T-helper 2 cell treated with Interferon-gamma antibody and Interleukin-4, amounts not matched to agents 100 ng/mL and 5 ng/mL, for 36 hours (primary cell): ENCODE results near the gene FFAR1. TPM values are rescaled to one million over a fixed set of nuclear protein-coding genes. Genes with fewer than 3 reads are reported as not detected.
"Not testable (repeated sequence)": the region's sequence is repeated elsewhere in the genome, so short reads cannot be mapped to it uniquely, and the experiment has no call there.

Experiments
- intact Hi-C: fragments of 100-400 bp; cut with micrococcal nuclease; formaldehyde crosslinking; loops from one replicate; pipeline ENCODE4 v1.15.1; 2023
- total RNA-seq: library from RNA; stranded (reverse); gene quantifications from 2 replicates; pipeline ENCODE4 v1.2.3, GENCODE V29; 2022

FFAR1 gene
- total RNA-seq, 1 donor from 2014 or later: not detected

DNA sequence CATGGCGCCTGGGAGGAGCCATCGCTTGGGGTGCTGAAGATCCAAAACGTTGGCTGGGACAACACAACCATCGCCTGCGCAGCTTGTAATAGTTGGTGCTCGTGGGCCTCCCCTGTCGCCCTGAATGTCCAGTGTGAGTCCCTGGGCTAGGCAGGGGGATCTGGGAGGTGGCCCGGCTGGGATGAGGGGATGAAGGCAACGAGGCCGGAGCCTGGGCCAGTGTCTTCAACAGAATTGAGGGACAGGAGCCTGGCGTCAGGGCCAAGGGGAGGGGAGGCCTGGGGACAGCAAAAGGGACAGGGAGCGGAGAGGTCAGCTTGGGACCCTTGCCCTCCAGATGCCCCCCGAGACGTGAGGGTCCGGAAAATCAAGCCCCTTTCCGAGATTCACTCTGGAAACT is 6.7 kb upstream of the FFAR1 start:
- intact Hi-C loops: no loop called here

DNA sequence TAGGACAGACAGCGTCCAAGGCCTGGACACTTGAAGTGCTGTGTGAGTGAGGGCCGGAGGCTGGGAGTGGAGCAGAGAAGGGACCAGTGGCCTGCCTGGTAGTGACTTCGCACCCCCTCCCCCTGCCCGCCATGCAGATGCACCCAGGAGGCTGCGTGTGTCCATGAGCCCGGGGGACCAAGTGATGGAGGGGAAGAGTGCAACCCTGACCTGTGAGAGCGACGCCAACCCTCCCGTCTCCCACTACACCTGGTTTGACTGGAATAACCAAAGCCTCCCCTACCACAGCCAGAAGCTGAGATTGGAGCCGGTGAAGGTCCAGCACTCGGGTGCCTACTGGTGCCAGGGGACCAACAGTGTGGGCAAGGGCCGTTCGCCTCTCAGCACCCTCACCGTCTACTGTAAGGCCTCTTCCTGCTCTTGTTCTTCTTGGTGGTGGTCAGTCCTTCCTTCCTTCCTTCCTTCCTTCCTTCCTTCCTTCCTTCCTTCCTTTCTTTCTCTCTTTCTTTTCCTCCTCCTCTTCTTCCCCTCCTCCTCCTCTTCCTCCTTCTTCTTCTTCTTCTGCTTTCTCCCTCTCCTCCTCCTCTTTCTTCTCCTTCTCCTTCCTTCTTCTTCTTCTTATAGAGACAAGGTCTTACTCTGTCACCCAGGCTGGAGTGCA is 6.0 kb upstream of the FFAR1 start:
- intact Hi-C loops: no loop called here

DNA sequence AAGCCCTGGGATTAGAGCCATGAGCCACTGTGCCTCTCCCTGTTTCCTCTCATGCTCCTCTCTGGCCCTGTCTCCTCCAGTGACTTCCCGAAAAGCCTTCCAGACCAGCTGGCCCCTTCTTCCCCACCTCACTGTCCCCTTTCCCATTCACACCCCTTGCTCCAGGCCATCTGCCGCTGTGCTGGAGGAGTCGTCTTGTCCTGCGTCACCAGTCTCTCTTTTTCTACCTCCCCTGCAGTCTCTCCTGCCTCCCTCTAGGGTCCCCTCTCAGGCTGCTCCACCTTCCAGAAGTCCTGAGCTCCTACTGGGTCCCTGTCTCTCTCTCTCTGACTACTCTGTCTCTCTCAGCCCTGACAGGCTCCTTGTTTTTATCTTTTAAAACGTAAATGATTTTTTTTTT is 5.3 kb upstream of the FFAR1 start:
- intact Hi-C loops: no loop called here

DNA sequence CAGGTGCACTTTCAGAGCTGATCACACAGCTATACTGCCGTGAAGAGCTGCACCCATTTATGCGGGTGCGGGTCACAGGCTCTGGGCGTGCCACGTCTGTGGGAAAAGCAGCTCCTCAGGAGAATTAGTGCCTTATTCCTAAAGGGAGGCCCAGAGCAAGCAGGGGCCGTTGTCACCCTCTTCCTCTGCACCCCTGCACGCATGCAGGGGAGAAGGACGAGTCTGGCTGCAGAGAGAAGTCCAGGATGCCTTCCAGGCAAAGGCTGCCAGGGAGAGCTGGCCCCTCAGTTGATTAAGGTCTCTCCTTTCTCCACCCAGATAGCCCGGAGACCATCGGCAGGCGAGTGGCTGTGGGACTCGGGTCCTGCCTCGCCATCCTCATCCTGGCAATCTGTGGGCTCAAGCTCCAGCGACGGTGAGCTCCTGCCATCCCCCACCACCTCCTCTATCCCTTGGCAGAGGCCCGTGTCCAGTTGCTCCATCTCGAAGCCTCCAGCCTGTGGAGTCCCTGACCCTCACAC is 3.1 kb upstream of the FFAR1 start:
- intact Hi-C loops: no loop called here

DNA sequence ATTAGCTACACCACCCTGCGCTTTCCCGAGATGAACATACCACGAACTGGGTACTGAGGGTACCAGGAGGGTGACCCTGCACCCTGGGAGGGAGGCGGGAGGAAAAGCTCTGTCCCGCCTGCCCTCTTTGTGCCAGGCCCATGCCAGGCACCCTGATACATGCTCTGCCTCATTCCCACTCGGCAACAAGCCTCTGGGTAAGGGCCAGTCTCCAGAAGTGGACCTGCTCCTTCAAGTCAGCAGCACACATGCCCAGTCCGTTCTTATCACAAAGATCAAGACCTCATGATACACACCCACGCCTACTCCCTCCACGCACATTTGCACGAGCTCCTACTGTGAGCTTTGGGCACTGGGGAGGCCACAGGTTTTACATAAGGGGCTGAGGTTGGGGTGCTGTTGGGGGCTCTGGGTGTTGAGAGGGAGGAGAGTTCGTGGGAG is 2.0 kb upstream of the FFAR1 start:
- intact Hi-C loops: loop anchor here (2.0 kb wide), 1 partner anchor 117 kb away; no protein-coding TSS in a partner anchor

DNA sequence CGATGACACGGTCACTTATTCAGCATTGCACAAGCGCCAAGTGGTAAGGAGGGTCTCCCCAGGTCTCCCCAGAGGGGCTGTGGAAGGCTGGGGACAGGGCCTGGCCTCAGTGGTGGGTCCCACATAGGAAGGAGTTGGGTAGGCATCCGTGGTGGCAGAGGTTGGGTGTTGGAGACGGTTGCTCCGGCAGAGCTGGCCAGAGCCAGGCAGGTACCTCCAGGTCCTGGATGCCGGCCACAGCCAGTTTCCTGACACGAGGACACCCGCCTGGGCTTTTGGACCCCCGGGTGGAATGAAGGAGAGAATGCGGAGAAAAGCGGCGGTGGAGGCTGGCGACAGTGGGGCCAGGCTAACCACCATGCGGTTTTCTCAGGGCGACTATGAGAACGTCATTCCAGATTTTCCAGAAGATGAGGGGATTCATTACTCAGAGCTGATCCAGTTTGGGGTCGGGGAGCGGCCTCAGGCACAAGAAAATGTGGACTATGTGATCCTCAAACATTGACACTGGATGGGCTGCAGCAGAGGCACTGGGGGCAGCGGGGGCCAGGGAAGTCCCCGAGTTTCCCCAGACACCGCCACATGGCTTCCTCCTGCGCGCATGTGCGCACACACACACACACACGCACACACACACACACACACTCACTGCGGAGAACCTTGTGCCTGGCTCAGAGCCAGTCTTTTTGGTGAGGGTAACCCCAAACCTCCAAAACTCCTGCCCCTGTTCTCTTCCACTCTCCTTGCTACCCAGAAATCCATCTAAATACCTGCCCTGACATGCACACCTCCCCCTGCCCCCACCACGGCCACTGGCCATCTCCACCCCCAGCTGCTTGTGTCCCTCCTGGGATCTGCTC is 1.3 kb upstream of the FFAR1 start:
- intact Hi-C loops: loop anchor here (2.0 kb wide), 1 partner anchor 116 kb away; no protein-coding TSS in a partner anchor

DNA sequence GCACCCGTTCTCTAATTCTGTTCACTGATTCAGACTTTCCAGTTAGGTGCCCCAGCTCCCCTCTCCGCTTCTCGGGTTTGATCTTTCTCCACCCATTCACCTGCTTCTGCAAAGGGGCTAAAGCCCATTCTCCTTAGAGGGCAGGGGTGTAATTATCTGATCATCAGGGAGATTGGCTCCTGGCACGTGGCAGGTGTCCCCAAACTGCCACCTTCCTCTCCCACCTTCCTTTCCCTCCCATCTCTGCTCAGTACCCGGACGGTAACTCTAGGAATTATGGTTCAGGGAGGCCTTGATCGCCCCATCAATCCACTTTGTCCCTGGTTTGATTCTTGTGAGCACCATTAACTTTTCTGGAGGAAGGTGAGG is 212 bp downstream of the FFAR1 start:
- intact Hi-C loops: loop anchor here (2.0 kb wide), 1 partner anchor 115 kb away; no protein-coding TSS in a partner anchor

DNA sequence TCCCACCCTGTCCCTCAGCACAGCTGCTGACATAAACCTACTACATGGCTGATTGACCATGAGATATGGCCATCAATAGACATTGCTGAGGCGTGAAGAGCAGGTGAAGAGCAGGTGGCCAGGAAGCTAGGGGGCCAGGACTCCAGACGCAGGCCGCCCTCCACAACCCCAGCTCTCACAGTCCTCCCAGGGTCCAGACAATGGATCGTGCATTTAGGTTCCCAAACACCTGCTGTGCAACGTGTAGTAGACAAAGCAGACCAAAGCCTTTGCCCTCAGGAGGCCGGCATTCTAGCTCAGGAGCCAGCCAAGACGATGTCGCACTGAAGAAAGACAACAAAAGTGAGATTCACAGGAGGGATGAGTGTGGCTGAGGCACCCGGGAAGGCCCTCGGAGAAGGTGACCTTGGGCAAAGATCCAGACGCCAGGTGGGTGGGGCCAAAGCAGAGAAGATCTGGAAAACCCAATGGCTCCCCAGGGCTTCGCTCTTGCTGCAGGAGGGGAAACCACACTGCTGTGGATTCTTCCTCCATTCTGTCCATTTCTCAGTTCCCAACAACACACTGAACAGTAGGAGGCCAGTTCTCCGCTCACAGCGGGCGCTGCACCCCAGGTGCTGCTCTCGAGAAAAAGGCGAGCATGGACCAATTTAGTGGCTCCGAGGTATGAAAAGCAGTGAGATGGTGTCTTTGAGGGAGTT is 1.4 kb downstream of the FFAR1 start:
- intact Hi-C loops: no loop called here

DNA sequence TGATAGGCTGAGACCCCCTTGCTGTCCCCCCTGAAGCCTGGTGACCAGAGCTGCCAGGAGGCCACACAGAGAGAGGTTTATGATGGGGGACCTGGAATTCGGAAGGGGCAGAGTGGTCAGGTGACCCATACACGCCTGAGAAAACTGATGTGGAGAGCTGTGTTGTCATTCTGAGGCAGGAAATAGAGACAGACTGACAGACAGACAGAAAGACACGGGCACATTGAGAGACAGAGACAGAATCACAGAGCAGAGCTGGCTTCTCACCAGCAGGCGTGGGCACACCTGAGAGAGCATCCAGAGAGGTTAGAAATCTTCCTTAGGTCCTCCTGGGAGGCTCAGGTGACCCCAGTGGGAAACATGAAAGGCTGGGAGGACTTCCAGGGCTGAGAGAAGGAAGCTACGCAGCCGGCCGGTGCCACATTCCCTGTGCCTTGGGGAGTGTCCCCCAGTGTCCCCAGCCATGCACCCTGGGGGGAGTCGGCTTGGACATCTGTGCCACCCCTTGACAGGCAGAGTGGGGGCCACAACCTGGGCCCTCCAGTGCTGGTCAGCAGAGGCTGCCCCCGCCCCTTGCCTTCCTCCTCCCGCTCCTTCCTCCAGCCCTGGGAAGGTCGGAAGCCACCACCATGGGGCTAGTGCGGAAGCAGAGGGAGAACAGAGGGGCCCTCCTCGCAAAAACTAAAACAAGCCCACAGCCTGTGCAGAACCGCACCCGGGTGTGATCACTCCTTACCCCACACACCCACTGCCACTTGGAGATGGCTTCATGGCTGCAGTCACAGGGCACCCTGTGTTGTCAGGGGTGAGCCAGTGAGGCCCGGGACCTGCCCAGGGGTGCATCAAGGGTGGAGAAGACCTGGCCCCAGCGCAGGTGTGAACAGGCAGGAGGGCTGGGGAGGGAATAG is 2.2 kb downstream of the FFAR1 start:
- intact Hi-C loops: no loop called here

DNA sequence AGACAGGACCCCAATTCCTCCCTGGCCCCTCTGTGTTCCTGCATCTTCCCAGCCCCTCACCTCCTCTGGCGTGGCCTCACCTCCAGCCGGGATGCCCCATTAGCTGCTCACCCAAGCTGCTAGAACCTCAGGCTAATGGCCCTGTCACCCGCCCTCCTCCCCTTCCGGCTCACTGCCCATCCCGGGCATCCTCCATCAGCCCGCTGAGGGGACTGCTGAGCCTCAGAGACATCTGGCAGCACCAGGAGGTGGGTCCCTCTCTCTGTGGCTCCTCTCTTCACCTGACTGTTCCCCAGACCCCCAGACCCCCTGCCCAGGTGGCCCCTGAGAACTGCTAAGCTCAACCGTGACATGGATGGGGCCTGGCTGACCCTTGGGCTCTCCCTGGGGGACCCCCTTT is 2.9 kb downstream of the FFAR1 start:
- intact Hi-C loops: no loop called here

DNA sequence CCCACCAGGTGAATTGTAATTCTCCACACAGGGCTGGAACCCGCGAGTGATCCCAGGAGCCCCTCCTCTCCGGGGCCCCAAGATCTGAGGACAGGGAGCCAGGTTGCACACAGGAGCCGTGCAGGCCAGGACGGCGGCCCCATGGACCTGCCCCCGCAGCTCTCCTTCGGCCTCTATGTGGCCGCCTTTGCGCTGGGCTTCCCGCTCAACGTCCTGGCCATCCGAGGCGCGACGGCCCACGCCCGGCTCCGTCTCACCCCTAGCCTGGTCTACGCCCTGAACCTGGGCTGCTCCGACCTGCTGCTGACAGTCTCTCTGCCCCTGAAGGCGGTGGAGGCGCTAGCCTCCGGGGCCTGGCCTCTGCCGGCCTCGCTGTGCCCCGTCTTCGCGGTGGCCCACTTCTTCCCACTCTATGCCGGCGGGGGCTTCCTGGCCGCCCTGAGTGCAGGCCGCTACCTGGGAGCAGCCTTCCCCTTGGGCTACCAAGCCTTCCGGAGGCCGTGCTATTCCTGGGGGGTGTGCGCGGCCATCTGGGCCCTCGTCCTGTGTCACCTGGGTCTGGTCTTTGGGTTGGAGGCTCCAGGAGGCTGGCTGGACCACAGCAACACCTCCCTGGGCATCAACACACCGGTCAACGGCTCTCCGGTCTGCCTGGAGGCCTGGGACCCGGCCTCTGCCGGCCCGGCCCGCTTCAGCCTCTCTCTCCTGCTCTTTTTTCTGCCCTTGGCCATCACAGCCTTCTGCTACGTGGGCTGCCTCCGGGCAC is 3.9 kb downstream of the FFAR1 start:
- intact Hi-C loops: loop anchor here (1.0 kb wide), 2 partner anchors 117 to 144 kb away; no protein-coding TSS in a partner anchor

DNA sequence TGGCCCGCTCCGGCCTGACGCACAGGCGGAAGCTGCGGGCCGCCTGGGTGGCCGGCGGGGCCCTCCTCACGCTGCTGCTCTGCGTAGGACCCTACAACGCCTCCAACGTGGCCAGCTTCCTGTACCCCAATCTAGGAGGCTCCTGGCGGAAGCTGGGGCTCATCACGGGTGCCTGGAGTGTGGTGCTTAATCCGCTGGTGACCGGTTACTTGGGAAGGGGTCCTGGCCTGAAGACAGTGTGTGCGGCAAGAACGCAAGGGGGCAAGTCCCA is 4.4 kb downstream of the FFAR1 start:
- intact Hi-C loops: loop anchor here (1.0 kb wide), 2 partner anchors 116 to 143 kb away; no protein-coding TSS in a partner anchor

DNA sequence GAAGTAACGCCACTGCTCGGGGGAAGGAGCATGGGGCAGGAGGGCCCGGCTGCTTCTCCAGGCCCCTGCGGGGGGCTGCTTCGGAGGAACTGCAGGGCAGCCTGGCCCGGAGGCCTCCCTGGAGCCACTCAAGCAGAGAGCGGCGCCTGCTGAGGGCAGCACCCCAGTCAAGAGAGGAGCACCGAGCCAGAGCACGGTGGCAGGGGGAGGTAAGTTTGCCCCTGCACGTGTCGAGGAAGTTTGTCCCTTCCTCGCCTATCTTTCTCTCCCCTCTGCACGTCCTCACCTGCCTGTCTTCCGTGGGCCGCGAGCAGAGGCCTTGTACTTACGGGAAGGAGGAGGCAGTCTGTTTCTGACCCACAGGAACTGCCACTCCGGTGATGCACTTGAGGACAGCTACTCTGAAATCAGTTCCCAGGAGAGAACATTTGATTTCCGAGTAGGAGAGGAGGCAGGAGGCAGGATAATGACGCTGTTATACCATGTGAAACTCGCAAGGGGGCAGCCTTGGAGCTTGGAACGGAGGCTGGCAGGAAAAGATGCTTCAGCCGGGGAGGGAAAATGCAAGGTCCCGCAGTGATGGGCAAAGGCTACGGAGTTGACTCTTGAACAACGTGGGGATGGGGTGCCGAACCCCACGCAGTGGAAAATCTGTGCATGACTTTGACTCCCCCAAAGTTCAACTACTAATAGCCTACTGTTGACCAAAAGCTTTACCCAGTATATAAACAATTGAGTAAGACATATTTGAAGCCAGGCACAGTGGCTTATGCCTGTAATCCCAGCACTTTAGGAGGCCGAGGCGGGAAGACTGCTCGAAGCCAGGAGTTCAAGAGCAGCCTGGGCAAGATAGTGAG is 5.0 kb downstream of the FFAR1 start:
- intact Hi-C loops: loop anchor here (1.0 kb wide), 2 partner anchors 116 to 143 kb away; no protein-coding TSS in a partner anchor

DNA sequence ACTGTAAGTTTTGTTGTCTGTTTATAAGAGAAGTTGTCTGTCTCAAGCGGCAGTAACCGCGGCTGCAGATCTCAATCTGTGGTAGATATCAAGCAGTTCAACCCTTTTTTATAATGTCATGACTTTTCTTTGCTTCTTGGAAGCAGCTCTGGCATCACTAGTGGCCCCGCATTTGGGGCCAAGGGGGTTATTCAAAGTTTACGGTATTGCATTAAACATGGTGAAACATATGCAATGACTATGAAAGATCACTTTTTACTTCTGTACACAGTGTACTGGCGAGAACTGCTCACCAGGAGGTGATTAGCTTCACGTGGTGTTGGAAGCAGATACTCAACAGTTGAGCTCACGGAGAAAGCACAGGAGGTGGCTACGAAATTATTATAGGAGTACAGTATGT is 5.9 kb downstream of the FFAR1 start:
- intact Hi-C loops: no loop called here

DNA sequence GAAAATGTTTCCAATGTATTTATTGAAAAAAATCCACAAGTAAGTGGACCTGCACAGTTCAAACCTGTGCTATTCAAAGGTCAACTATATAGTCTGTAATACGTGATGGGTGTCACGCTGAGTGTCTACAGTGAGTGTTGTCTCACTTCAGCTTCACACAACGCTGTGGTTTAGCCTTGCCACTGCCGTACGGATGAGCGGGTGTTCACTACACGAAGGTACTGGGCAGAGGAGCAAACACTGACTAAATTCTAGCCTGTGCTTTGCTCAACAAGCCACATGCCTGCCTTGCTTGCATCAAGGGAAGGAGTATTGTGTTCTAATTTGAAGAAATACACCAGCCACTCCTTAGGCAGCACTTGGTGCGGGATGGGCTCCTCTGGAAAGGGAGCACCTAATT is 7.2 kb downstream of the FFAR1 start:
- intact Hi-C loops: no loop called here

DNA sequence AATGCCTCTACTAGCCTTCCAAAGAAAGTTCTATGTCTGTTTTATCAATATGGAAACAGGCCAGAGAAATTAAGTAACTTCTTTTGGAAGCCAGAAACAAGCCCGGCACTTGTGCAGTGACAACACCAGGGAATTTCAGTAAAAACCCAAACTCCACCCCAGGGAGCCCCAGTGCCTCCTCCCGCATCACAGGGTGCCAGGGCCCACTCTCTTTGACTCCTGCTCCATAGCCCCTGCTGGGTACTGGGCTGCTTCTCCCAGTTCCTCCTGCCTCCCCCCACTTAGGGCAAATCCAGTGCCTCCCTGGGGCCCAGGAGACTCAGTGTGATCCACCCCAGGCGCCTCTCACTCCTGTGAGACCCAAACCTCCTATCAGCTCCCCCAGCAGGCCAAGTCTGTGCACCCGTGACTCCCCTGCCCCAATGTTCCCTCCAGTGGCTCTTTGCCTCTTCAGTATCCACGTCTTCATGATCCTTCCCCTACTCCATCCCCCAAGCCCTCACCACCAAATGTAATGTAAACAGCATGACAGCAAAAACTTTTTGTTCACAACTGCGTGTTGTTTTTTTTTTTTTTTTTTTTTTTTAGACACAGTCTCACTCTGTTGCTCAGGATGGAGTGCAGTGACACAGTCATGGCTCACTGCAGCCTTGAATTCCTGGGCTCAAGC is 8.2 kb downstream of the FFAR1 start:
- intact Hi-C loops: no loop called here

DNA sequence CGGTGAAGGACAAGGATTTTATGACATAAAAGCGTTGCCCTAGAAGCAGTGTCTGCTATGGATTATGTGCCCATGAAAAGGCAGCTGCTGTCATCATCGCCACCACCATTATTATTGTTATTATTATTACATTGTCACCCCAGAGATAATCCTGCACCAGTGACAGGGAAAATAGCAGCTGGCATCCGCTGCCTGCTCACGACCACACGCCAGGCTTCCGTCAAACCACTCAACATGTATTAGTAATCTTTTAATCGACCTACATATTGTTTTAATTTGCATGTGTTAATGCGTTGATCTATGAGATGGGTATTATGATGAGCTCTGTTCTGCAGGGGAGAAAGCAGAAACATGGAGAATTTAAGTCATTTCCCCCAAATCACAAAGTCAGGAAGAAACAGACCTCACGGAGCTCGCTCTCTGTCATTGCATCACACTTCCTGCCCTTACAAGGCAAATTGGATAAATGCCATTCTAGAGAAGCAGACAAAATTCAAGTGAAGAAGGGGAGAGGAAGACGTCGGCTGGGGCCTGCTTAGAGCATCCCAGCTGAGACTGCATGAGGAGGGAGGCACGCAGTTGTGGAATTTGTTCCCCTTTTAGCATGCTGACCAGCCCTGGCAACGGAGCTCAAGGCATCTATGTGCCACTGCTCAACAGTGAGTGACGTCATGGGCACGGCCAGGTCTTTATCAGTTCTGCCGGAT is 10.3 kb downstream of the FFAR1 start, which contains the start of gene FFAR3:
Gene FFAR3, plus strand, starts transcription at position 594 of the 707 bp plus-strand sequence. CDS start 431 bp downstream, outside the sequence.
- intact Hi-C loops: no loop called here

DNA sequence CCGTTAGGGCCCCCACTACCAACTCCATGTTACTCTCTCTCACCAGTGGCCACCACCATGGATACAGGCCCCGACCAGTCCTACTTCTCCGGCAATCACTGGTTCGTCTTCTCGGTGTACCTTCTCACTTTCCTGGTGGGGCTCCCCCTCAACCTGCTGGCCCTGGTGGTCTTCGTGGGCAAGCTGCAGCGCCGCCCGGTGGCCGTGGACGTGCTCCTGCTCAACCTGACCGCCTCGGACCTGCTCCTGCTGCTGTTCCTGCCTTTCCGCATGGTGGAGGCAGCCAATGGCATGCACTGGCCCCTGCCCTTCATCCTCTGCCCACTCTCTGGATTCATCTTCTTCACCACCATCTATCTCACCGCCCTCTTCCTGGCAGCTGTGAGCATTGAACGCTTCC is 11.1 kb downstream of the FFAR1 start:
- intact Hi-C loops: not testable (repeated sequence)
